ENCODE measurements around the gene ZMAT5. TPM values are rescaled to one million over a fixed set of nuclear protein-coding genes. Genes with fewer than 3 reads are reported as not detected.

The ZMAT5 gene
- total RNA-seq, 5 donors from 2014 or later (not counting 1 experiment from before 2014, with no cell fraction given): 11.2 to 23.1 (median 21.1) TPM

DNA sequence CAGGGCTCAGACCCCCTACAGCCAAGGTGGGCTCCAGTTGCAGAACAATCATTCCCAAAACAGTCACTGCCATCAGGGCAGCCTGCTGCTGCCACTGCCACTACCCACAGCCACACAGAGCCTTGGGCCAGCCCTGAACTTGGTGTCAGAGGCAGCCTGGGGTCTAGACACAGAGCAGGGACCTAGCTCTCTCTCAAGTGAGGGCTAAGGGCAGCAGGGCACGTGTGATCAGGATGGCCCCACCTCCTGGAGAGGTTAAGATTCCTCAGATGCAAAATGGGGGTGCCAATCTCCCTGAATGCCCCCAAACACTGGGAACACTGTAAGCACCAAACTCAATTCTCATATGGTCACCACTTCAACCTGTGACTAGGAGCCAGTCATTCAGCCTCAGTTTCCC is 31.4 kb downstream of the ZMAT5 start:
- Mint-ChIP-seq H3K4me1 (no peaks in the 10 kb centered on the region), H3K36me3 (peaks cover 26% of the 10 kb centered on the region), H3K27me3 (no peaks in the 10 kb centered on the region), H3K4me3 (no peak overlapping the region), H3K9me3 (no peaks in the 10 kb centered on the region), H3K27ac (no peak overlapping the region)
- H3K4me3 ChIP-seq (ENCODE audit: control insufficient read depth in 1 of 2, extremely low read depth in 1 of 2, low read length in 1 of 2): no peak overlapping the region
- ATAC-seq (replicated peaks in 1 of 4) (no peak), DNase-seq (no peak)
- no peaks in the 10 kb centered on the region for H3K27me3 ChIP-seq (replicated peaks in 1 of 2; ENCODE audit: control insufficient read depth in 2 of 2, extremely low read depth in 1 of 2, insufficient read depth in 2 of 2, low read length in 1 of 2)
- WGBS (ENCODE audit: insufficient coverage): no CpG with 5 or more reads among the region's 1 CpG
- no peaks in the 10 kb centered on the region for H3K4me1 ChIP-seq (ENCODE audit: control insufficient read depth in 1 of 2, extremely low read depth in 1 of 2, insufficient read depth in 2 of 2, low read length in 2 of 2)
- H3K9me3 ChIP-seq: no peaks in the 10 kb centered on the region
- no peak overlapping the region for H3K27ac ChIP-seq (ENCODE audit: low read length)
- H3K36me3 ChIP-seq (ENCODE audit: control insufficient read depth in 2 of 2, extremely low read depth in 1 of 2, insufficient read depth in 1 of 2, low read length in 1 of 2): peaks cover 19 to 29% of the 10 kb centered on the region in 2 donors
- CTCF ChIA-PET: no interaction called here
- POLR2A ChIA-PET: no interaction called here

DNA sequence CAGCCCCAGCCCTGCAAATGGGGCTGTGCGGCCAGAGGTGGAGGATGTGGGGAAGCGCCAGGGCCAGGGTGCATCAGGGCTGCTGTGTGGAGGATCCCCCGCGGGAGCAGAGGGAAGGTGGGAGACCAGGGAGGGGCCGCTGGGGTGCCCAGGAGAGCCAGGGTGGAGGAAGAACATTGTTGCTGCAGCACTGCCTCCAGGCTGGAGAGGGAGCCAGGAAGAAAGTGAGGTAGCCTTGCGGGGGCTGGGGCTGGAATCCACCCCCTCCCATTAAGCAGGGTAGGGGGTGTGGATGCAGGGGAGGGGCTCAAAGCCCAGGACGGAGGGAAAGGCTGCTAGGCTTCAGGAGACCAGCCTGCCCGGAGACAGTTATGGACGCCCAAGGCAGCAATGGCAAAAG is 32.0 kb downstream of the ZMAT5 start:
- peaks cover 22 to 25% of the 10 kb centered on the region in 2 donors for H3K36me3 ChIP-seq (ENCODE audit: control insufficient read depth in 2 of 2, extremely low read depth in 1 of 2, insufficient read depth in 1 of 2, low read length in 1 of 2)
- no peak for DNase-seq
- H3K9me3 ChIP-seq: no peaks in the 10 kb centered on the region
- no peaks in the 10 kb centered on the region for H3K27me3 ChIP-seq (replicated peaks in 1 of 2; ENCODE audit: control insufficient read depth in 2 of 2, extremely low read depth in 1 of 2, insufficient read depth in 2 of 2, low read length in 1 of 2)
- H3K4me1 ChIP-seq (ENCODE audit: control insufficient read depth in 1 of 2, extremely low read depth in 1 of 2, insufficient read depth in 2 of 2, low read length in 2 of 2): no peaks in the 10 kb centered on the region
- 75% methylated on average over 3 of the region's 9 CpGs for WGBS (ENCODE audit: insufficient coverage)
- no peak overlapping the region for H3K4me3 Mint-ChIP-seq
- ChIA-PET CTCF (no interaction called here), POLR2A (no interaction called here)
- no peaks in the 10 kb centered on the region for H3K9me3 Mint-ChIP-seq
- H3K4me3 ChIP-seq (ENCODE audit: control insufficient read depth in 1 of 2, extremely low read depth in 1 of 2, low read length in 1 of 2): no peak overlapping the region
- H3K4me1 Mint-ChIP-seq: no peaks in the 10 kb centered on the region
- no peak overlapping the region for H3K27ac Mint-ChIP-seq
- H3K36me3 Mint-ChIP-seq: peaks cover 26% of the 10 kb centered on the region
- H3K27me3 Mint-ChIP-seq: no peaks in the 10 kb centered on the region
- no peak for ATAC-seq (replicated peaks in 1 of 4)
- no peak overlapping the region for H3K27ac ChIP-seq (ENCODE audit: low read length)

GRCh38 chr22:29734406-29734805 is 32.4 kb downstream of the ZMAT5 start:
- H3K27me3 ChIP-seq (replicated peaks in 1 of 2; ENCODE audit: control insufficient read depth in 2 of 2, extremely low read depth in 1 of 2, insufficient read depth in 2 of 2, low read length in 1 of 2): no peaks in the 10 kb centered on the region
- ChIA-PET POLR2A (no interaction called here), CTCF (no interaction called here)
- Mint-ChIP-seq H3K9me3 (no peaks in the 10 kb centered on the region), H3K4me3 (no peak overlapping the region), H3K27me3 (no peaks in the 10 kb centered on the region), H3K27ac (no peak overlapping the region), H3K4me1 (no peaks in the 10 kb centered on the region), H3K36me3 (peaks cover 26% of the 10 kb centered on the region)
- ATAC-seq (replicated peaks in 1 of 4): no peak
- no peaks in the 10 kb centered on the region for H3K4me1 ChIP-seq (ENCODE audit: control insufficient read depth in 1 of 2, extremely low read depth in 1 of 2, insufficient read depth in 2 of 2, low read length in 2 of 2)
- H3K4me3 ChIP-seq (ENCODE audit: control insufficient read depth in 1 of 2, extremely low read depth in 1 of 2, low read length in 1 of 2): no peak overlapping the region
- no peaks in the 10 kb centered on the region for H3K9me3 ChIP-seq
- DNase-seq: no peak
- WGBS (ENCODE audit: insufficient coverage): 82% methylated on average over 8 of the region's 8 CpGs
- no peak overlapping the region for H3K27ac ChIP-seq (ENCODE audit: low read length)
- peaks cover 22 to 25% of the 10 kb centered on the region in 2 donors for H3K36me3 ChIP-seq (ENCODE audit: control insufficient read depth in 2 of 2, extremely low read depth in 1 of 2, insufficient read depth in 1 of 2, low read length in 1 of 2)

DNA sequence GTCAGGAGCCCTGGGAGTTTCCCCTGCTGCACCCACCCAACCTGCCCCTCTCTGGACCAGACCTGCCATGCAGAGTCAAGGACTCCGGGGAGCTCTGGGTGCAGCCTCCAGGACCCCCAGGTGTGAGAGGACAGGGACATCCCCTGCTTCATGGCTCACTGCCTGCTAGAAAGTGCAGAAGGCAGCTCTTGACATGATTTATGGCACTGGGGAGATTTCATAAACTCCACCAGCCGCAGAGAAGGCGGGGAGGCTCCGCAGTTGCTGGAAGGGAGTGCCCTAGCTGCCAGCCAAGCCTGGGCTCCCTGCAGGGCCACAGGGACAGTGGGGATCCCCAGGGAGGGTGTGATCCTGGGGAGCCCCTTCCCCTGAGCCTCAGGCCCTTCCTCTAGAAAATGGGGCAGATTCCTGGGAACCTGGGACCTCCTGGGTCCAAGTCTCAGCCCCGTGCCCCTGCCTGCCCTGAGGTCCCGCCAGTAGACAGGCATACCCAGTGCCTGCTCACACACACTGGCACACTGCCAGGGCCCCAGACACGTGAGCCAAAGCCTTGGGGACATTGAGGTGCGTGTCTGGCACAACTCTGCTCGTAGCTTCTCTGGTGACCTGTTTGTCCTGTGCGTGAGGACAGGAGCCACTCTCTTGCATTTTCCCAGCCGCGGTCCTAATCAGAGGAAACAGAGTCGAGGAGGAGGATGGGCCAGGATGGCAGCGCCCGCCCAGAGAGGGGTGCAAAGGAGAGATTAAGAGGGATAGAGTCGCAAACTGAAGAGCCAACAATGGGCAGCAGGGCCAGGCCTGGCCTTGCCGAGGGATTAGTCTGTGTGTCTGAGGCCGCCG is 33.2 kb downstream of the ZMAT5 start:
- Histone ChIP-seq H3K27me3 (replicated peaks in 1 of 2; ENCODE audit: control insufficient read depth in 2 of 2, extremely low read depth in 1 of 2, insufficient read depth in 2 of 2, low read length in 1 of 2) (no peaks in the 10 kb centered on the region), H3K4me1 (ENCODE audit: control insufficient read depth in 1 of 2, extremely low read depth in 1 of 2, insufficient read depth in 2 of 2, low read length in 2 of 2) (no peaks in the 10 kb centered on the region), H3K36me3 (ENCODE audit: control insufficient read depth in 2 of 2, extremely low read depth in 1 of 2, insufficient read depth in 1 of 2, low read length in 1 of 2) (peaks cover 22 to 25% of the 10 kb centered on the region in 2 donors), H3K27ac (ENCODE audit: low read length) (no peak overlapping the region), H3K9me3 (no peaks in the 10 kb centered on the region), H3K4me3 (ENCODE audit: control insufficient read depth in 1 of 2, extremely low read depth in 1 of 2, low read length in 1 of 2) (no peak overlapping the region)
- no peak overlapping the region for H3K4me3 Mint-ChIP-seq
- ChIA-PET POLR2A (no interaction called here), CTCF (no interaction called here)
- ATAC-seq (replicated peaks in 1 of 4) (no peak), DNase-seq (no peak)
- no peaks in the 10 kb centered on the region for H3K9me3 Mint-ChIP-seq
- H3K4me1 Mint-ChIP-seq: no peaks in the 10 kb centered on the region
- H3K27ac Mint-ChIP-seq: no peak overlapping the region
- peaks cover 22% of the 10 kb centered on the region for H3K36me3 Mint-ChIP-seq
- H3K27me3 Mint-ChIP-seq: no peaks in the 10 kb centered on the region
- 76% methylated on average over 18 of the region's 19 CpGs for WGBS (ENCODE audit: insufficient coverage)

DNA sequence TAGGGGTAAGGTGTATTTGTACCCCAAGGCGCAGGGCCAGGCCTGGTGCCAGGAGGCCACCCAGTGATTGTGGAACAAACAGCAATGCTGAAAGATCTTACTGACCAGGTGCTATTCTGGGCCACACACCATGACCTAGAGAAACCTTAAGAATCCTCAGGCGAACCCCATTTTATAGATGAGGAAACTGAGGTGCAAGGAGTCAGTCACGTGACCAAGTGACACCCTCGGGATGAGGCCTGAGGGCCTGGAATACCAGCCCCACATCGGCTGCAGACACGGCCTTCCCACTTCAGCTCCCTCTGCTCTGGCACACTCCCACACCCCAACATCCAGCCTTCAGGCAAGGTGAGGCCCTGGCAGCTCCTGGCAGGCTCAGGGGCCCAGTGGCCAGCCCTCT is 33.9 kb downstream of the ZMAT5 start:
- Mint-ChIP-seq H3K27me3 (no peaks in the 10 kb centered on the region), H3K9me3 (no peaks in the 10 kb centered on the region), H3K4me1 (no peaks in the 10 kb centered on the region), H3K4me3 (no peak overlapping the region), H3K36me3 (peaks cover 22% of the 10 kb centered on the region), H3K27ac (no peak overlapping the region)
- WGBS (ENCODE audit: insufficient coverage): 90% methylated on average over 2 of the region's 6 CpGs
- ATAC-seq (replicated peaks in 1 of 4): no peak
- H3K4me3 ChIP-seq (ENCODE audit: control insufficient read depth in 1 of 2, extremely low read depth in 1 of 2, low read length in 1 of 2): no peak overlapping the region
- H3K9me3 ChIP-seq: no peaks in the 10 kb centered on the region
- ChIA-PET CTCF (no interaction called here), POLR2A (interaction anchor here in 1 of 2 donors (0.7 kb wide), 1 partner anchor 918 kb away, joined by 8 read pairs; no protein-coding TSS in a partner anchor)
- H3K4me1 ChIP-seq (ENCODE audit: control insufficient read depth in 1 of 2, extremely low read depth in 1 of 2, insufficient read depth in 2 of 2, low read length in 2 of 2): no peaks in the 10 kb centered on the region
- no peak overlapping the region for H3K27ac ChIP-seq (ENCODE audit: low read length)
- peaks cover 18 to 20% of the 10 kb centered on the region in 2 donors for H3K36me3 ChIP-seq (ENCODE audit: control insufficient read depth in 2 of 2, extremely low read depth in 1 of 2, insufficient read depth in 1 of 2, low read length in 1 of 2)
- H3K27me3 ChIP-seq (replicated peaks in 1 of 2; ENCODE audit: control insufficient read depth in 2 of 2, extremely low read depth in 1 of 2, insufficient read depth in 2 of 2, low read length in 1 of 2): no peaks in the 10 kb centered on the region
- no peak for DNase-seq

DNA sequence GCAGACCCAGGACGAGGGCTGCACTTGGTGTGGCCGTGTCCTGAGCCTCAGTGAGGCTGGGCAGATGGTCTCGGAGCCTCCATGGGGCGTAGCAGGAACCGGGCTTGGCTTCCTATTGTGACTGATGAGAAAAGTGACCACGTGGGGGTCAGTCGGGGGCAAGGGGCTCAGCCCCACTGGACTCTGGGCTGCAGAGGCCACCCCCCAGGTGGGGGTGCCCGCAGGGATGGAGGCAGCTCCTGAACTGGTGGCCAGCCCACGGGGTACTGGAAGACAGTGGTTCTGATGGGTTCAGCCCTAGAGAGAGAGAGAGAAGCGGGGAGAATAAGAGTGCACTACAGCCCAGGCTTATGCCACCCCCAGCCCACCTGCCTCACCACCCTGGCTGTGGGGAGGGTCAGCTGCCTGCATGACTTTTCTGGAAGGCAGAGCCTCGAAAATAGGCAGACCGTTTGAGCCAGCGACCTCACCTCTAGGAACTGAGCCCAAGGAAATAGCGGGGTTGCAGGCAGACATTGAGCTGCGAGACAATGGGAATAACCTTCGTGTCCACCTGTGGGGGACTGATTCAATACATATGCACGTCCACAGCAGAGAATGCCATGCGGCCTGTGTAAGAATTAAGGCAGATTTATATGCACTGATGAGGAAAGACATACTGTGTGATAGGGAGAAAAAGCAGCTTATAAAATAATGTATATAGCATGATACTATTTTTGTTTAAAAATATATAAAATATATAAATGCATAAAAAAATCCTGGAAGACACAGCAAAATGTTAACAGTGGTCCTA is 35.6 kb downstream of the ZMAT5 start:
- no peaks in the 10 kb centered on the region for H3K9me3 ChIP-seq
- 85% methylated on average over 10 of the region's 18 CpGs for WGBS (ENCODE audit: insufficient coverage)
- DNase-seq (no peak), ATAC-seq (replicated peaks in 1 of 4) (no peak)
- POLR2A ChIA-PET: no interaction called here
- Mint-ChIP-seq H3K36me3 (peaks cover 22% of the 10 kb centered on the region), H3K4me1 (peaks cover 0 to 3% (median 2%) of the 10 kb centered on the region in 3 donors), H3K27me3 (no peaks in the 10 kb centered on the region), H3K4me3 (no peak overlapping the region), H3K27ac (no peak overlapping the region), H3K9me3 (no peaks in the 10 kb centered on the region)
- CTCF ChIA-PET: no interaction called here
- H3K4me1 ChIP-seq (ENCODE audit: control insufficient read depth in 1 of 2, extremely low read depth in 1 of 2, insufficient read depth in 2 of 2, low read length in 2 of 2): no peaks in the 10 kb centered on the region
- H3K27me3 ChIP-seq (replicated peaks in 1 of 2; ENCODE audit: control insufficient read depth in 2 of 2, extremely low read depth in 1 of 2, insufficient read depth in 2 of 2, low read length in 1 of 2): peaks cover 0 to 7% of the 10 kb centered on the region in 2 experiments
- H3K4me3 ChIP-seq (ENCODE audit: control insufficient read depth in 1 of 2, extremely low read depth in 1 of 2, low read length in 1 of 2): no peak overlapping the region
- H3K36me3 ChIP-seq (ENCODE audit: control insufficient read depth in 2 of 2, extremely low read depth in 1 of 2, insufficient read depth in 1 of 2, low read length in 1 of 2): peaks cover 16 to 20% of the 10 kb centered on the region in 2 donors
- H3K27ac ChIP-seq (ENCODE audit: low read length): no peak overlapping the region

Measured in T-cell (primary cell).